Non-pigmented ciliary epithelial cell (primary cell): ENCODE results near the gene SLC39A10.

Experiments used
- DNase-seq: peaks from one replicate; pipeline ENCODE4 v3.0.0-alpha.2; 2010; ENCODE audit warnings: low read depth

Gene SLC39A10

DNA sequence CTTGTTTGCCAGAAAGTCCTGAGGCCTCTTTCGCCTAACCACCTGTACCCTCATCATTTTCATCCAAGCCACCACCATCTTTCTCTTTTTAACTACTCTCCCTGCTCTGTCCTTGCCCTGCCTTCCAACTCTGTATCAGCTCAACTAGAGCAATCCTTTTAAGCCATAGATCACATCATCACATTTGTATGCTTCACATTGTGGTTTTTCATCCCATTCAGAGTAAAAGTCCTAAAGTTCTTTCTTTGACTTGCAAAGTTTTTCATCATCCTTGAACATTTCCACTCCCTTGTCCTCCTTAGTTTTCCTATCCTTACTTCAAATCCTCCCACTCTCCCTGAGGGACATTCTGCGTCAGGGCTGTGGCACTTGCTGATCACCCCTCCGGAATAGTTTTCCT is 73.9 kb downstream of the SLC39A10 start:
- no peak for DNase-seq

DNA sequence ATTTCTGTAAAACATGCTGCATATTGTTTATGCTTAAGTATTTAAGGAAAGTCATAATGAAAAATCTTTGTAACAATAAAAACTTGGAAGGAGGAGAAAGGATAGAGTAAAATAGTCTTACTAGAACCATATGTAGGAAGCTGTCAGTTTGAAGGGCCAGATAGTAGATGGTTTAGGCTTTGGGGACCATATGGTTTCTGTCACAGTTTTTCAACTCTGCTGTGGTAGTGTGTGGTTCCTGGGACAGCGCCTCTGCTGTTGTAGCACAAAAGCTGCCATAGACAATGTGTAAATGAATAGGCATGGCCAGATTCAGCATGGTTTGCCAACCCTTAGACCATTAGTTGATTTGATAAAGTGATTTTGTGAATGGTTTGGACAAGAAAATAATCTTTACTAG is 75.5 kb downstream of the SLC39A10 start:
- DNase-seq, result no peak

DNA sequence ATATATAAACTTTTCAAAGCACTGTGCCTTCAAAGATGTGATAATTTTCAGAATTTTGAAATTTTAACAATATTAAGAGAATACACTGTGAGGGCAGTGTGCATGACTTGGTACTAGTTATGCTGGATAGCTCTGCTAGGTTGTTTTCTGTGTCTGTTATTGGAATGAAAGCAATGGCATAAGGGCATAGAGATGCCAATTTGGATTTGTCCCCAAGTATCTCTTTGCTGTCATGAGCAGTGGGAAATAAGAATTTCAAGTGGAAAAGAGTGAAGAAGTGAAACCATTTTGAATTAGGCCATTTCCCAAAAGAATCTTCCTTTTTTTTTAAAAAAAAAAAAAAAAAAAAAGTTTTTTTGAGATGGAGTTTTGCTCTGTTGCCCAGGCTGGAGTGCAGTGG is 76.8 kb downstream of the SLC39A10 start:
- DNase-seq, result no peak

DNA sequence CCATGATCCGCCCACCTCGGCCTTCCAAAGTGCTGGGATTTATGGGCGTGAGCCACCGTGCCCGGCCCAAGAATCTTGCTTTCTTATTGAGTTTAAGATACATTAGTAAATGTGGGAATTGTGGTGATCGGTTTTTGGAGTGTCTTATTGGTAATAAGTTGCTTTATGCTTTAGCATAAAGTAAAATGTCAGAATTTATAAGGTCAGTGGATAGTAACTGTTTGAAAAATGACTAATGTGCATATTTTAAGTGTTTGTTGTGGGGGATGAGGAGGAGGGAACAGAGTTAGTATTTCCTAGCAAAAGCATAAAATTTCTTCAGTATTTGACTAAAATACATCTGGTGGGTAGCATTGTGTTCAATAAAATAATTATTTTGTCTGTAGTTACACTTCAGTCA is 77.4 kb downstream of the SLC39A10 start:
- DNase-seq, result no peak

DNA sequence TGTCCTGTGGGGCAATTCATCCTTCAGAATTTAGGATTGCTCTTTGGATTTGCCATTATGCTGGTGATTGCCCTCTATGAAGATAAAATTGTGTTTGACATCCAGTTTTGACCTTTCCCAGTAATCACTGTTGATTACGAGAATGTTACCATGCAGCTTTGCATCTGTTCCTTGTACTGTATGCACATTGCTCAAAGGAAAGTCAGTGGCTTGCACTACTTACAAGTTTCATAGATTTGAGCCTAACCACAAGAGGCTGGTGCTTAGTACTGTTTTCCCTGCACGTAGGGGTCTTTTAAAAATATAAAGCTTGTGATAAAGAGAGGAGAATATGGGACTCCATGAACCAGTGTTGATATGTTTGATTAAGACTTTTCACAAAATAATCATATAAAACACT is 77.9 kb downstream of the SLC39A10 start:
- DNase-seq, result no peak

DNA sequence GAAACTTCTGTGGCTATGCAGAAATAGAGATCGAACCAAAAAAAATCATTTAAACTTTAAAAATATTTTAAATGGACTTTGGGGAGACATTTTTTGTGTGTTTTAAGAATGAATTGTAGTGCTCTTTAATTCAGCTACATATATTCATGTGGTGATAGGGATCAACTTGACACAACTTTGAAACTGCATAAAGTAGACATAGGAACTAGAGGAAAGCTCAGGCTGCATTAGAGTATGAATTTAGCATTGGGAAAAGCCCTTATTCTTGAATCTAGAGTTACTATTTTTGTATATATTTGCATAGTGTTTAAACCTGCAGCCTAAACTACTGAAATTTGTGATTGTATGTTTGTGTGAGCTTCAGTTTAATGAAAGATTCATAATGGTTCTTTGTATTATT is 78.3 kb downstream of the SLC39A10 start:
- DNase-seq, result no peak

DNA sequence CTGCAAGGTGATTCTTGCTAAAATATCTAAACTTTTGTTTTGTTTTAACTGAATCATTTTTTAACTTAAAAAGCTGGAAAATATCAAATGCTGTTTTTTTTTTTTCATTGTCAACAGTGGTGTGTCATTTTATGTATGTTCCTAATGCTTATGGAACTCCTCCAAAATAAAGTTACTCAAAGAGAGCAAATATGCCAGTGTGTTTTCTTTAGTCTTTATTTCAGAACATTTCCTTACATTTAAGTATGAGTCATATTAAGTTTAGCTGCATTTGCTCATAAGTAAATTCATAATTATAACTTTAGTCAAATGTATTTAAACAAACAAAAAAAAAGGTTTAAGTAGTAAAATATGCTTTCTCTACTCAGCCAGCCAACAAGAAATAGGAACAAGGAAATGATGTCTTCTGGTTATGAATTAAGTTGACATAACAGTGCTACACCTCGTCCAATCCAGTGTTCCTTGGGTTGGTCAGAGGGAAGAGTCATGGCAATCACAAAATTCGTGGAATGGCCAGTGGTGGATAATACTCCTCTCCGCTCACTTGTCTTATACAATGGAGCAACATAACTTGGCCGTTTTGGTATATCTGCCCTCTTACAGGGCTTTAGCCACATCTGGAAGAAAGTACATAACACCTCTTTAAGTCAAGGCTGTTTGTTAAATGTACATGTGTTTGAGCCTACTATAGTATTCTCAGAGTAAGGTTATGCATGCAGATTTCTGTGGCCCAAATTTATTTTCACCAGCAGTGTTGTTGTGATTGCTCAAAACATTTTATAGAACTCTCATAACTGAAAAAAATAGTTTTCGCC is 80.7 kb downstream of the SLC39A10 start:
- DNase-seq, result no peak

DNA sequence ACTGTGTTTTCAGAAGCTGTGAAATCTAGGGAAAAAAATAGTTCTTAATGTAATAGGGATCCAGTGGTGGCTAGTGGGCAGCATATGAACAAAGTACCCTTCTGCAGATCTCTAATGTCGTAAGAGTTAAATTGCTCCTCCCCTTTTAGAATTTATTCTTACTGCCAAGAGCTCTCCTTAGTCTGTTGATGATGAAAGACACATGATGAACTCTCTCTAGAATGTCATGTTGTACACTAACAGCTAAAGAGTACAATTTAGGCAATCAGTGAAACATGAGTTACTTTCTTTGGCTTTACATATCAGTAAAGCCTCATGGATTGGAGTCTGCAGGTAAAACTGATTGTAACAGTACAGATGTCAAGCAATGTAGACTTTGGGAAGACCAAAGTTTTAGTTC is 84.2 kb downstream of the SLC39A10 start:
- no peak for DNase-seq

DNA sequence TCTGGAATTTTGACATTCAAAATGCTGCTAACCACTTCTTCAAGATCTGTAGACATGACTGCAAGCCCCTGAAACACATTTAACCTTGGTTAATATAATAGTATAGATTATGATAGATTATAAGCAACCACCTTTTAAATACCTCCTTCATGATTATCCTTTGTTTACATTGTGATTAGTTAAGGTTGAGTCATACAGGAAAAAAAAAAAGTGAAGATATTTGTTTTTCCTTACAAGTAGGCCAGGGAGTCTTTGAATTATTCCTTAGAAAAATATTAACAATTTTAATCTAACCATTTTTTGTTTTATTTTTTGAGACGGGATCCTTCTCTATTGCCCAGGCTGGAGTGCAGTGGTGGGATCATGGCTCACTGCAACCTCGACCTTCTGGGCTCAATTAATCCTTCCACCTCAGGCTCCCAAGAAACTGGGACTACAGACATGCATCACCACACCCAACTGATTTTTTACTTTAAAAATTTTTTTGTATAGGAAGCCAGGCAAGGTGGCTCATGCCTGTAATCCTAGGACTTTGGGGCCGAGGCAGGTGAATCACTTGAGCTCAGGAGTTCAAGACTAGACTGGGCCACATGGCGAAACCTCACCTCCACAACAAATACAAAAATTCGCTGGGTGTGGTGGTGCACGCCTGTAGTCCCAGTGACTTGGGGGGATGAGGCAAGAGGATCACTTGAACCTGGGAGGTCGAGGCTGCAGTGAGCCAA is 99.4 kb downstream of the SLC39A10 start:
- no peak for DNase-seq

DNA sequence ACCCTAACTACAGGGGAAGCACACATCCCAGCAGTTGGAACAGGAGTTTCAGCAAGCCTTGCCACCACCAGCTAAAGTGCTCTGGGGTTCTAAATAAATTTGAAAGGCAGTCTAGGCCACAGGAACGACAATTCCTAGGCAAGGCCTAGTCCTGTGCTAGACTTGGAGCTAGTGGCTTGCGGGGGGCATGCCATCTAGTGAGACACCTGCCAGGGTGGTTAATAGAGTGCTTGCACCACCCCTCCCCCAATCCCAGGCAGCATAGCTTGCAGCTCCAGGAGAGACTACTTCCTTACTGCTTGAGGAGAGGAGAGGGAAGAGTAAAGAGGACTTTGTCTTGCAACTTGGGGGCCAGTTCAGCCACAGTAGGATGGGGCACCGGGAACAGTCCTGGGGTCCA is 101.8 kb downstream of the SLC39A10 start:
- DNase-seq, result no peak

DNA sequence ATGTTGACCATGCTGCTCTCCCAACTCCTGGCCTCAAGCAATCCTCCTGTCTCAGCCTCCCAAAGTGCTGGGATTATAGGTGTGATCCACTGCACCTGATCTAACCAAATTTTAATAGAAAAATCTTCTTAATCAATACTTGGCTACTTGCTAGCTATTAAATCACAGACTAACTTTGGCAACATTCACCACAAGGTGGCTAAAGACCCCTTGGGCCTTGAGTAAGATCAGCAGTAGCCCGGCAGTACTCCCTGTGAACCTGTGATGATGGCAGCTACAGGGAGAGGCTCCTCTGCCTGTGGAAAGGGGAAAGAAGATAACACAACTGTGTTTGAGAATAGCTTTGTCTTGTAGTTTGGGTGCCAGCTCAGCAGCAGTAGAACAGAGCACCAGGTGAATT is 102.9 kb downstream of the SLC39A10 start:
- DNase-seq, result no peak

DNA sequence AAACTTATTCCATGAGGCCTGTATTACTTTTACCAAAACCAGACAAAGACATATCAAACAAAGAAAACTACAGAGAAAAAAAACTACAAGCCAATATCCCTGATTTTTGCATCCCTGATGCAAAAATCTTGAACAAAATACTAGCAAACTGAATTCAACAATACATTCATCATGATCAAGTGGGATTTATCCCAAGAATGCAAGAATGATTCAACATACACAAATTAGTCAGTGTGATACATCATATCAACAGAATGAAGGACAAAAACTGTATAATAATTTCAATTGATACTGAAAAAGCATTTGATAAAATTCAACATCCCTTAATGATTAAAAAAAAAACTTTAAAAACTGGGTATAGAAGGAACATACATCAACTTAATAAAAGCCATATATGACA is 106.8 kb downstream of the SLC39A10 start:
- no peak for DNase-seq

DNA sequence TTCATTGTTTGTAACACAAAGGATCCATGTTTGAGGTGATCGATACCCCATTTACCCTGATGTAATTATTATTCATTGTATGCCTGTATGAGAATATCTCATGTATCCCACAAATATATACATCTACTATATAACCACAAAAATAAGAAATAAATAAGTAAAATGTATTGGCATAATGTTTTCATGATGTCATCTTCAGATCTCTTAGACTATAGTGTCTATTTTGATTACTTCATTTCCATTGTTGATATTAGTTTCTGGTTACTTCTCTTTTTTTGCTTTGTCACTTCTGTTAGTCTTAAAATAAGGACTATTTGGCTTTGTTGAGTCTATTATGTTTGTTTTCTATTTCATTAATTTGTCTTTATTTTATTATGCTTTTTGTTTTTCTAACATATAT is 109.7 kb downstream of the SLC39A10 start:
- DNase-seq, result no peak

DNA sequence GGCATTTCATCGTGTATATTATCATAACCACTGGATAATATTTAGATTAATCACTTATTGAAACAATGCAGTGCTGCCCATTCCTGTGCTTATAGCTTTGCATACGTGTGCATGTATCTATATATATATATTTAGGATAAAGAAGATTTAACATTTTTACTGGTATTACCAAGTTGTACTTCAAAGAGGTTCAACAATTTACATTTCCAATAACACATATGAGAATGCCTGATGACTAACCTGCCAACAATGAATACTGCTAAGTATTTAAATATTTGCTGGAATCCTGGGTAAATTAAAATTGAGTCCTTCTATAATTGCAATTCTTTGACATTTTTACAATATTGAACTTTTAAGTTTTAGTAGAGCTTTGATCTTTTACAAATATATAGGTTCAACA is 111.4 kb downstream of the SLC39A10 start:
- no peak for DNase-seq

DNA sequence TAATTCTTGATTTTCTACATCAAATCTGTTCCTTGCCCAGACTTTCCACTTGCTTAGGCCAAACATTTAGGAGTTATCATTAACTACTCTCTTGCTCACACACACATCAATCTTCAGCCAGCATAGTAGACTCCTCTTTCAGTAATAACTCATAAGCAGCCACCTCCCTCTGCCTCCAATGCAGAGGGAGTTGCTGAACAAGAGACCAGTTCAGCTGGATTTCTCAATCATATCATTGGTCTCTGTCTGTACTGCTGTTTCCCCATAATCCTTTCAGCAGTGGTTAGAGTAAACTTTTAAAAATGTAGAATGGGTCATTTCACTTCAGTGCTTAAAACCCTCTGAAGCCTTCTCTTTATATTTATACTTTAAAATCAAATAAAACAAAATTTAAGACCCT is 112.9 kb downstream of the SLC39A10 start:
- DNase-seq, result no peak

DNA sequence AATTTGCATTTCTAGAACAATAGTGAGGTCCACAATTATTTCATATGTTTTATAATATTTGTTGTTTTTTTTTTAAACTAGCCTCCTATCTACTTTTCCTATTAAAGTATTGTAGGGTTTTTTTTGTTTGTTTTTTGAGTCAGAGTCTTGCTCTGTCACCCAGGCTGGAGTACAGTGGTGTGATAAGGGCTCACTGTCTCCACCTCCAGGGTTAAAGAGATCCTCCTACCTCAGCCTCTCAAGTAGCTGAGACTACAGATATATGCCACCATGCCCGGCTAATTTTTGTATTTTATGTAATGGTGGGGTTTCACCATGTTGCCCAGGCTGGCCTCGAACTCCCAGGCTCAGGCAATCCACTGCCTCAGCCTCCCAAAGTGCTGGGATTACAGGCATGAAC is 122.5 kb downstream of the SLC39A10 start:
- no peak for DNase-seq

DNA sequence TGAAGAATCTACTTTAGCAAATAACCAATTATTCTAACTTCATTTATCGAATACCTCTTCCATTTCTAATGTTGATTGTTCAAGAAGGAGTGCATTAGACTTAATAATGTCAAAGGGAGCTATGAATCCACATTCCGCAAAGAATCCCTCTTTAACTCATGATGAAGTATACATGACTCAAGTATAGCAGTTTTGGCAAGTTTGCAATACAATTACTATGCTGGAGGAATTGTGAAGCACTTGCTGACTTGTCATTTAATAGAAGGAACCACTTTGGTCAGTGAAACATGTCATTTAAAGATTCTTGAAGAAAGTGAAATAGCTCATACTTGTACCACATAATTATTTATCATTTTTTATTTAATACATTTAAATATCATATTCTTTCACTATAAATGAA is 125.1 kb downstream of the SLC39A10 start:
- no peak for DNase-seq
